Suprapubic skin (tissue), 4 donors: ENCODE results near the gene VPS52.

Experiments
- CTCF ChIP-seq, 2 donors: fragments of 200-600 bp in 1 of 2; fragments of 450-650 bp in 1 of 2; sonication (generic) in 1 of 2; IDR thresholded peaks; one replicate each; pipeline ENCODE4 v1.5.1; 2016 to 2019; ENCODE audit warnings: antibody characterized with exemption in 2 of 2, mild to moderate bottlenecking in 1 of 2, moderate library complexity in 1 of 2
- POLR2A ChIP-seq, 2 donors: fragments of 450-650 bp; IDR thresholded peaks; one replicate each; pipeline ENCODE4 v1.6.1; 2017; ENCODE audit warnings: antibody characterized with exemption in 2 of 2, mild to moderate bottlenecking in 2 of 2, moderate library complexity in 2 of 2
- POLR2AphosphoS5 ChIP-seq, 3 donors: sonication (generic); formaldehyde crosslinking; IDR thresholded peaks; one replicate each; pipeline ENCODE4 v1.6.1; 2017; ENCODE audit warnings: antibody characterized with exemption in 3 of 3

- no peak for TF ChIP-seq CTCF (IDR thresholded peaks at IDR 0.05)
- no peak for TF ChIP-seq POLR2AphosphoS5 (IDR thresholded peaks at IDR 0.05)
- no peak for TF ChIP-seq POLR2A (IDR thresholded peaks at IDR 0.05)
These were observed 33.4 kb upstream of the VPS52 start for GRCh38 chr6:33305052-33305451.
